HG03045 (cell line): ENCODE results near the gene C12orf43.

Source experiments
- ATAC-seq: cut with Tn5 transposase; IDR thresholded peaks from one replicate; pipeline ENCODE4 v1.9.1; 2021; ENCODE audit warnings: mild to moderate bottlenecking, moderate library complexity; ENCODE audit not compliant: unreplicated experiment

Gene C12orf43

DNA sequence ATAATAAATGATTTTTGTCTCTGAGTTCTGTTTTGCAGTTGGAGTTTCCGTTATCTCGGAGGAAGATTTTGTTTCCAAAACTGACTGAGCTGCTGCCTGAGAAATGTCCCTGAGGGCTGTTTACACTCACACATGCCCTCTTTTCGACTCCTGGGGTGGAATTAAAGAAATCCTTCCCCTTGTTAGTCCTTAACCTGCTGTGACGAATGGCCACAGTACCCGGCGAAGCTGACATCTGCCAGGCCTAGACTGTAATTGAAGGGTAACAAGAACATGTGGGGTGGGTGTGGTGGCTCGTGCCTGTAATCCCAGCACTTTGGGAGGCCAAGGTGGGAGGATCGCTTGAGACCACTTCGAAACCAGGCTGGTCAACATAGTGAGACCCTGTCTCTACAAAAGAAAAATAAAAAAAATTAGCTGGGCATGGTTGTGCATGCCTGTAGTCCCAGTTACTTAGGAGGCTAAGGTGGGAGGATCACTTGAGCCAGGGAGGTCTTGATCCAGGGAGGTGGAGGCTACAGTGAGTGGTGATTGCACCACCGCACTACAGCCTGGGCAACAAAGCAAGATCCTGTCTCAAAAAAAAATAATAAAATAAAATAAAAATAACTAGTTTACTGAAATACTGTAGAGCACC, 14.4 kb upstream of the C12orf43 start:
- ATAC-seq = no peak

DNA sequence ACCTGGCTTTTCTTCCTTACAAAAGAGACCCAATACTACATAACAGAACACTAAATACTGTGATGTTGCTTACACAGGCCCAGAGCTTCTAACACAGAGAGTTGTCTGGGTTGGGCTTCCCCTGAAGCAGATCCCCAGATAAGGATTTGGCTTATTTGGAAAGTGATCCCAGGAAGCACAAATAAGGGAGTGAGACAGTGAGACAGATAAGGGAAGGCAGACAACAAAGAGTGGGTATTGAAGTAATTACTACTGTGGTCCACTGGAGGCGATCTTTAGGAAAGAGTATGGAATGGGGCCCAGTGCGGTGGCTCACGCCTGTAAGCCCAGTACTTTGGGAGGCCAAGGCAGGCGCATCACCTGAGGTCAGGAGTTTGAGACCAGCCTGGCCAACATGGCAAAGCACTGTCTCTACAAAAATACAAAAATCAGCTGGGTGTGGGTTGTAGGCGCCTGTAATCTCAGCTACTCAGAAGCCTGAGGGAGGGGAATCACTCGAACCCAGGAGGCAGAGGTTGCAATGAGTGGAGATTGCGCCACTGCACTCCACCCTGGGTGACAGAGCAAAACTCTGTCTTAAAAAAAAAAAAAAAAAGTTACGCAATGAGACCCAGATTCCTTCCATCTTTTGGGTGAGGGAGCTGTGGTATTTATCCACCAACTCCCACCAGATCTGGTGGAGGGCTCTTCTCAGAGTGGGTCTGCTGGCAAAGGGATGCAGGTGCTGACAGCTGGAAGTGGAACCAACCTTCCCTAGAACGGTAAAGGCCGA, 10.2 kb upstream of the C12orf43 start:
- ATAC-seq = no peak

DNA sequence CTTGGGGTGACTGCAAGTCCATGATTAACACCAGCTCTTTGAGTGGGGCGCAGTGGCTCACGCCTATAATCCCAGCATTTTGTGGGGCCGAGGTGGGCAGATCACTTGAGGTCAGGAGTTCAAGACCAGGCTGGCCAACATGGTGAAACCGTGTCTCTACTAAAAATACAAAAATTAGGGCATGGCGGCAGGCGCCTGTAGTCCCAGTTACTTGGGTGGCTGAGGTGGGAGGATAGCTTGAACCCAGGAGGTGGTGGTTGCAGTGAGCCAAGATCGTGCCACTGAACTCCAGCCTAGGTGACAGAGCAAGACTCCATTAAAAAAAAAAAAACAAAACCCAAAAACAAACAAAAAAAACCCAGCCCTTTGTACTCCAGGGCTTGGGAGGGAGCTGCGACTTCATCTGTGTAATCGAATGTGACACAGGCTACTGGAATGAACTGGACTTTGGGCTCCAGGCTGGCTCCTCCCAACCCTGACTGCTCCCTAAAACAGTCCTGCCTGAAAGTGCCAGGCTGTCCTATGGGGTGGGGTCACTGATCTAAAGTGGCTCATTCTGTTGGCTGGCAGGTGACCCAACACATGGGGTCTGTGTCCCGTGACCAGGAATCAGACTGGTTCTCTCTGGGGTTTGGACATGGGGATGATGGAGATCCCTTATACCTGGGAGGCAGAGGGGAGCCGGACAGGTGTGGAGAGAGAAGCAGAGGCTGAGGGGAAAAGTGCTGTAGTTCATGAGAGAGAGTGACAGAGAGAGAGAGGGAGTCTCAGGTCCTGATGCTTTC, 9.3 kb upstream of the C12orf43 start:
- no peak for ATAC-seq

DNA sequence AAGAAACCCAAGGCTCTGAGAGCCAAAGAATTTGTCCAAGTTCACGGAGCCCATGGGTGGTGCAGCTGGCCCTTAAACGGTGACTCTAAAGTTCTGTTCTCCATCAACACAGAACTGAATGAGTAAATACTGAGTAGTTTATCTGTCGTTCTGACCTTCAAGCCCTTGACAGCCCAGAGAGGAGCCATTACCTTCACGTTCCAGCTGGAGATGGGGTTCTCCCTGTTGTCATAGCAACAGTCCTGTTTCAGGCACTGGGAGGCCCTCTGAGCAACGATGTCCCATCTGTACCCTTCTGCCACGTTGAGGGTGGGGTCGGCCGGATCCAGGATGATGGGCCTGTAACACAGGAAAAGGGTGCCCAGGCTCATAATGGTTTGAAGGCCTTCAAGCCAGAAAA, 7.5 kb upstream of the C12orf43 start:
- no peak for ATAC-seq

DNA sequence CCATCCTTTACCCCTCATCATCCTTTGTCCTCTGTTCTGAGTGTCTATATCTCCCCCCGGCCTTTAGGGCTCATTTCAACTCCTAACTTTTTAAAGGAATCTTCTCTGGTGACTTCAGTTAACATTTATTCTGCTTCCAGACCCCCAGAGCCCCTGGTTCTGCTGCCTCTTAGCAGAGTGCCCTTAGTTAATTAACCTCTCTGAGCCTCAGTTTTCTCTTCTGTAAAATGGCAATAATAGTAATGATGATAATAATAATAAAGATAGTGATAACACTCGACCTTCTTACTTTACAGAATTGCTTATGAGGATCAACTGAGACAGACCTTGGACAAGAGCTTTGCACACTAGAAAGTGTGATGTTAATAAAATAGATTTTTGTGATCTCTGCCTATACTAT, 6.4 kb upstream of the C12orf43 start:
- no peak for ATAC-seq

DNA sequence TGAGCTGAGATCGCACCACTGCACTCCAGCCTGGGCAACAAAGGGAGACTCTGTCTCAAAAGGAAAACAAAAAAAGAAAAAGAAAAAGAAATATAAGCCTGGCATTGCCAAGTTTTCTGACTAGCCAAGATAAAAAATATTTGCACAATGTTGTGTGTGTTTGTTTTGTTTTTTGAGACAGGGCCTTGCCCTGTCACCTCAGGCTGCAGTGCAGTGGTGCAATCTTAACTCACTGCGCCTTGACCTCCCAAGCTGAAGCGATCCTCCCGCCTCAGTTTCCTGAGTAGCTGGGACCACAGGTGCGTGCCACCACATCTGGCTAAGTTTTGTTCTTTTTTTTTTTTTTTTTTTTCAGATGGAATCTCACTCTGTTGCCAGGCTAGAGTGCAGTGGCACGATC, 5.5 kb upstream of the C12orf43 start:
- no peak for ATAC-seq

DNA sequence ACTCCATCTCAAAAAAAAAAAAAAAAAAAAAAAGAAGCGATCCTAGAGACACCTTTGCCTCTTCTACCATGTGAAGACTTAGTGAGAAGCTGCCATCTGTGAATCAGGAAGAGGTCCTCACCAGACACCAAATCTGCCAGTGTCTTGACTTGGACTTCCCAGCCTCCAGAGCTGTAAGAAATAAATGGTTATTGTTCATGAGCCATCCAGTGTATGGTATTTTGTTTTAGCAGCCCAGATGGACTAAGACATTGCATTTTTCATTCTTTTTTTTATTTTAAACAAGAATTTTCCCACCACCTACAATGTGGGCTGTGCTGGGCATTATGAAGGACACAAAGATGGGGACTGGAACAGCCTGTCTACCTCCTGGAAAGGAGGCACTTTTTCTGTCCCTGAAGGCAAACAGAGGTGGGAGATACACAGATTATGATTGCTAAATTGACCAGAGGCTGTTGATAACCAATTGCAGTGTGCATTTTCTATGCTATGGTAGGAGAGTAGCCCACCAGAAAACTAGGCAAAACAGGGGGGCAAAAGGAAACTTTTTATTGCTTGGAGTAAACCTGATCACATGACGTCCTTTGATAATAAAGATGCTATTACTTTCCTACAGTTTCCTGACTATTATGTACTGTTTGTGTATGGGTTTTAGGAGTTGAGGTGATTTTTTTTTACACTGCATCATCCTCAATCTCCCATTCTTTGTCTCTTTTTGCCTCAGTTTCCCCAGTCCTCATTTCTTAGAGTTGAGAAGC, 2.8 kb upstream of the C12orf43 start:
- ATAC-seq = no peak

DNA sequence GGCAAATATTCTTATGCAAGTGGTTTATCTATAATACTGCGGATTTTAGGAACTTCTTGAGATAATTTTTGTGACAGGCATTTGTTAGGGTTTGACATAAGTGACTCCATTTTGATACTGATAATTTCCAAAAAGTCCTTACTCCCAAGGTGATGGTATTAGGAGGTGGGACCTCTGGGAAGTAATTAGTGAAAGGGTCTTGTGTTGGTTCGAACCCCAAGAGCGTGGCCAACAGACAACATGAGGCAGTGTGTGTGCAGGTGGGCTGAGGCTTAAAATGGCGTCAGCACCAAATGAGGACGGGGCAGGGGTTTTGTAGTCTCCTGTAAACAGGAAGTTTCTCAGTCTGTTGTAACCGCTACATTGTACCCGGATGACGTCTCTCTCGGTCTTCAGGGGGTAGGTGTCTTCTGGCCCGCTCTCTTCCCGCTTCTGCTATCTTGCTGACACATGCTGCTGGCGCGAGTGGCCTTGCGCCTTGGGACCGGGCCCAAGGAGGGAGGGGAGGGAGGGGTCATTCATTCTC, 1.7 kb upstream of the C12orf43 start:
- ATAC-seq = no peak

DNA sequence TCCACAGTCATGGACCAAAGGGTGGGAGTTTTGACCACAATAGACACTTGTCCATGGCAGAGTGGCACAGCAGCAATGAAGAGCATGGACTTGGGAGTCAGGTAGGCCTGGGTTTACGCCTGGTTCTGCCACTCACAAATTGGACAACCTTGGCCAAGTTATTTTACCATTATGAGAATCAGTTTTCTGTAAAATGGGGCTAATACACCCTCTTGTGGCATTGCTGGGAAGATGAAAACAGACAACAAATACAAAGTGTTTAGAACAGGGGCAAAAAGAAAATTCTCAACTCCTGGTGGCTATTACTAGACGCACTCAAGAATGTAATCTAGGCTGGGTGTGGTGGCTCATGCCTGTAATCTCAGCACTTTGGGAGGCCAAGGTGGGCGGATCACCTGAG, 2.6 kb downstream of the C12orf43 start:
- ATAC-seq = no peak

DNA sequence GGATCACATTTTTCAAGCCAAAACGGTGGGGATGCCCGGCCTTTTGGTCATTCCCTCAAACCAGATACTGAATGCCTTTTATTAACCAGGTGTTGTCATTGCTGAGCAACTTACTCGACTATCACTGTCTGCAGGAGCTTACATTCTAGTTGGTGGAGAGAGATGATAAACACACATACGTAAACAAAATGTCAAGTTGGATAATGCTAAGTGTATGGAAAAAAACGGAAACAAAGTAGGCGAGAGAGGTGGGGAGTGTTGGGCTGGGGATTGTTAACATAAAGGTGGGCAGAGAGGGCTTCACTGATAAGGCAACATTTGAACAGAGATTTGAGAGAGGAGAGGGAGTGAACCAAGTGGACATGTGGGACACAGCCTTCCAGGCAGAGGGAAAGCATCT, 4.5 kb downstream of the C12orf43 start:
- ATAC-seq = no peak

DNA sequence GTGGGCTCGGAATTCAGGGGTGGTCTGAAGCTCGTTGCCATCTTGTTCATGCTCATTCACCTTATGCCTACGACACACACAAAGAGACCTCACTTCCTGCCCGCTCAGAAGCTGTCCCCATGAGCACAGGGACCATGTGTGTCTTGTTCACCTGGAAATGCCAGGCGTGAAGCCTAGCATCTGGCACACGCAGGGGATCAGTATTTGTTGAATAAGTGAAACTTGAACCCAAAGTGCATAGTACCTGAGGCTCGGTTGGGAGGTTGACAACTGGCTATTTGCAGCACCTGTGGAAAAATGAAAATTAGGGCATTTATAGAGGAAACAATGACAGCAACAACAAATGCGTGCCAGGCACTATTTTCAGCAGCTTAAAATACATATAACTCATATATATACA, 5.4 kb downstream of the C12orf43 start:
- no peak for ATAC-seq

DNA sequence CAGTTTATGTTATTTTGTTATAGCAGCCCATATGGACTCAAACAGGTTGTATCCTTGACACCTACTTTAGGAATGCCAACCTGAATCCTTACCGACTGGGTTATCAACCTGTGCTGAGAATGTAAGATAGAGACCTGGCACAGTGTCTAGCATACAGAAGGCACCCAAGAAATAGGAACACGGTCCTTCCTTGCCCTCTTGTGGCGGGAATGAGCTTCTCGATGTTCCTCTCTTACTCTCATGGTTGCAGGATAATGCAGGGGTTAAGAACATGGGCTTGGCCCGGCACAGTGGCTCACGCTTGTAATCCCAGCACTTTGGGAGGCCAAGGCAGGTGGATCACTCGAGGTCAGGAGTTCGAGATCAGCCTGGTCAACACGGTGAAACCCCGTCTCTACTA, 6.5 kb downstream of the C12orf43 start:
- no peak for ATAC-seq

DNA sequence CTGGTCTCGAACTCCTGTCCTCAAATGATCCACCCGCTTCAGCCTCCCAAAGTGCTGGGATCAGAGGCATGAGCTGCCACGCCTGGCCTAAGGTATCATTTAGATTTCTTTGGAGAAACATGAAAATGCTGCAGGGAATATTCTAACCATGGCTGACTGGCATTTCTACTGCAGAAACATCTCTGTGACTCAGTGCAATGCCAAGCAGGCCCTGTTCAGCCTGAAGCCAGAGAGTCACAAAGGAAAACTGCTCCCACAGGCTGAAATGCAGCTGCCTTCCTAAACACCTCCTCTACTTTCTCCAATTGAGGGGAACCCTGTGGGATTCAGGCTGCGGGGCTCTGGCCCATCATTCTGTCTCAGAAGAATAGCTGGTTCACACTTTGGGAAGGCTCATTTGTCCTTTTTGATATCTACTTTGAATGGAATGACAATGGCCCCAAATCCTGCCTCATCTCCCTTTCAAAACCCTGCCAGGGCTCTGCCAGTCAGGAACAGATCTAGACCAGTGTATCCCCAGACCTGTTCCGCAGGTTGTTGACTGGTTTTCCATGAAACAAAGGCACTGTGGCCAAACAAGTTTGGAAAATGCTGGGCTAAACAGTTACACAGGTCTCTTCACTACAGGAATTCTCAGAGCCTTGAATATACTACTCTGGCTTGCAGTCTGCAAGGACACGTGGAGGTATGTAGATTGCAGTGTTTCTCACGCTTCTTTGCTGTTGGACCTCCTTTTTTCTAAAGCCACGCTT, 7.8 kb downstream of the C12orf43 start:
- ATAC-seq = no peak

DNA sequence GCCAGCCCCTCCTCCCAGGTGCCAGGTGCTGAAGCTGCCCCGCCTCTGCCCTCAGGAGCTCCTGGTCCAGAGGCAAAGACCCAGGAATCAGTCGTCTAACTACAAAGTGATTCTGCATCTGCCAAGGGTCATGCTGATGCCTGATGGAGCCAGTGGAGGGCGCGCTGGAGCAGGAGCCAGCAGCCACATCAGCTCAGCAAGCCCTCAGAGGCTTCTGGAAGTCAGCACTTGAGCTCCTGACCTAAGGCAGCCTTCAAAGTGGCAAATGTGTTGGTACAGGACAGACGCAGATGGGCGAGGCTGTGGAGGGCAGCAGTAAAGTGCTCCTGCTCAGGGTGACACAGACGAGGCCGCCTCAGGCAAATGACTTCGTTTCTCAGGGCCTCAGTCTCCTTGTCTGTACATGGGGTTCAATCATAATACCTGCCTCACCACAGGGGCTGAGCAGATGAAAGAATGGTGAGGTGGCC, 10.9 kb downstream of the C12orf43 start:
- no peak for ATAC-seq

DNA sequence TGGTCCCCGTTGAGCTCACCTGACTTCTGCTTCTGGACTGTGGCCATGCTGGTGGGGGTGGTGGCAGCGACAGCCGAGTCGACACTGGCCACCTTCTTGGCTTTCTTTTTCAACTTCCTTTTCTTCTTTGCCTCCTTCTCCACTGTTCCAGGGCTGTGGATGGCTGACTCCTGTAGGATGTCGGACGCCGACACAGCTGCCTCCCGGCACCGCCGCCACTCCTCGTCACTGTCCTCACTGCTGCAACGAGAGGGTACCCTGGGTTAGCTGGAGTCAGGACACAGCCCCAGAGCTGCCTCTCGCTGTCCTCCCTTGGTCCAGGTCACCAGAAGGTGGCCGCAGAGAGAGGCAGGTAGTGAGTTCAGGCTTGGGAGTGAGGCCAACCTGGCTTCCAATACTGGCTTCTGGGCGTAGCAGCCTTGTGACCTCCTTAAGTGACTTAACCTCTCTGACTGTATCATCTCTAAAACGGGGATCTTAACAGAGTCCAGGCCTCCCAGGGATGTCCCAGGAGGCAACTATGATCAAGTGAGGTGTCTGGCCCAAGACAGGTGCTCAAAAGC, 12.0 kb downstream of the C12orf43 start:
- ATAC-seq = no peak

DNA sequence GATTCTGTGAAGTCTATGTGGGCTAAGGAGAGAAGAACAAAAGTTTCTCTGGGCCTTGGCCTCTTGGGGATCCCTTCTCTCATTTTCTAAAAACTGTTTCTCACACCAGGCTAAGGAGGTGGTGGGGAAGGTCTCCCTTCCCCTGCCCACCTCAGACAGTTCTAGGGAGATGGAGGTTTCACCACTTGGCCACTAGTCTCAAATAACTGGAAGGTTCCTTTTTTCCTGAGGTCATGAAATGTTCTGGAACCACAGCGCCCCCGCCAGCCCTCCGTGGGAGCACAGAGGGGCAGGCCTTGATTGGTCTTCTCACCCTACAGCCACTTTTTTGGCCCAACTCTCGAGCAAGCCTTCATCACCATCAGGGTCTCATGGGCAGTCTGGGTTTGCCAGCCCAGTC, 12.6 kb downstream of the C12orf43 start:
- no peak for ATAC-seq

DNA sequence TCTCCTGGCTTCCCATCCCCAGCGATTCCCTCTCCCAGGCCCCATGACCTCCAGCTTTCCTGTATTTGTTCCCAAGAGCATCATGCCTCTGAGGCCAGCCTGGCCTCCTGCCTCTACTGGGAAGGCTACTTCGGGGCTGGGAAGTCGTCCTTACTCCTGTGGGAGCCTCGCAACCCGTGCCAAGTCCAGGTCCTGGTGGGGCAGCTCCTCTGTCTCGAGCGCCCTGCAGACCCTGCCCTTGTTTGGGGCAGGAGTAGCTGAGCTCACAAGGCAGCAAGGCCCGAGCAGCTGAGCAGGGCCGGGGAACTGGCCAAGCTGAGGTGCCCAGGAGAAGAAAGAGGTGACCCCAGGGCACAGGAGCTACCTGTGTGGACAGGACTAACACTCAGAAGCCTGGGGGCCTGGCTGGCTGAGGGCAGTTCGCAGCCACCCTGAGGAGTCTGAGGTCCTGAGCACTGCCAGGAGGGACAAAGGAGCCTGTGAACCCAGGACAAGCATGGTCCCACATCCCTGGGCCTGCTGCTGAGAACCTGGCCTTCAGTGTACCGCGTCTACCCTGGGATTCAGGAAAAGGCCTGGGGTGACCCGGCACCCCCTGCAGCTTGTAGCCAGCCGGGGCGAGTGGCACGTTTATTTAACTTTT, 14.3 kb downstream of the C12orf43 start:
- no peak for ATAC-seq

DNA sequence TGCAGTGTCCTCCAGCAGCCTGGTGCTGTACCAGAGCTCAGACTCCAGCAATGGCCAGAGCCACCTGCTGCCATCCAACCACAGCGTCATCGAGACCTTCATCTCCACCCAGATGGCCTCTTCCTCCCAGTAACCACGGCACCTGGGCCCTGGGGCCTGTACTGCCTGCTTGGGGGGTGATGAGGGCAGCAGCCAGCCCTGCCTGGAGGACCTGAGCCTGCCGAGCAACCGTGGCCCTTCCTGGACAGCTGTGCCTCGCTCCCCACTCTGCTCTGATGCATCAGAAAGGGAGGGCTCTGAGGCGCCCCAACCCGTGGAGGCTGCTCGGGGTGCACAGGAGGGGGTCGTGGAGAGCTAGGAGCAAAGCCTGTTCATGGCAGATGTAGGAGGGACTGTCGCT, 15.2 kb downstream of the C12orf43 start:
- no peak for ATAC-seq

DNA sequence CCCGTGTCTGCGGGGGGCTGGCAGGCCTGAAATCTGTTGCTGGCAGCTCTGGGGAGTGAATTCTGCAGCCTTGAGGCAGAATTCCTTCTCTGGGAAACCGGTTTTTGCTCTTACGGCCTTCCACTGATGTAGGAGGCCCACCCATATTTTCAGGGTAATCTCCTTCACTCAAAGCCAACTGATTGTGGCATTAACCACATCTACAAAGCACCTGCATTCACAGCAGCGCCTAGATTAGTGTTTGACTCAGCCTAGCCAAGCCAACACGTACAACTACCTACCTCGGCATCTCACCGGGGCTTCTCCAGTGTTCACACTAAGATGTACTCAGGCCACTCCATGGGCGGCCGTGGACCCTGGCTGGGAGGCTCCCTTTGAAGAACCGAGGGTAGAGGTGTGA, 15.8 kb downstream of the C12orf43 start:
- no peak for ATAC-seq
